ENCODE data around the gene CD5L.

- TF ChIP-seq POLR2AphosphoS5 (IDR thresholded peaks at IDR 0.05): no peak
- no peak for TF ChIP-seq POLR2A (IDR thresholded peaks at IDR 0.05)
- TF ChIP-seq CTCF (IDR thresholded peaks at IDR 0.05): no peak
Measured at GRCh38 chr1:157838966-157839365, 2.6 kb downstream of the CD5L start.

All from prostate gland (tissue), 2 donors.